PC-3 (cell line): Measurements from ENCODE around the gene UCK2. TPM values are rescaled to one million over a fixed set of nuclear protein-coding genes. Genes with fewer than 3 reads are reported as not detected.

ENCODE experiments used
- ATAC-seq: fragments of 200-7000 bp; cut with Tn5 transposase; 2 replicates; pipeline ENCODE4 v1.9.1; 2020; ENCODE audit warnings: mild to moderate bottlenecking, moderate library complexity
- BruUV-seq: library from RNA; stranded (reverse); fragments of 400-500 nt; replicated peaks from 2 replicates; lab custom pipeline; 2021; lab: Mats Ljungman, UMichigan
- CTCF ChIA-PET: fragments of 300-600 bp; sonication (Branson Sonifier 250); formaldehyde crosslinking; loops from one replicate; lab custom pipeline; 2022; ENCODE audit warnings: antibody characterized with exemption; lab: Charles Lee
- POLR2A ChIA-PET: fragments of 300-600 bp; sonication (Branson Sonifier 250); formaldehyde crosslinking; loops from one replicate; lab custom pipeline; 2022; ENCODE audit warnings: antibody characterized with exemption; ENCODE audit not compliant: unreplicated experiment; lab: Charles Lee
- DNase-seq: peaks from one replicate; pipeline ENCODE4 v3.0.0-alpha.2; 2015
- H2AFZ ChIP-seq: fragments of 300-600 bp; sonication (generic); 2 replicates; pipeline ENCODE4 v1.6.0; 2016; ENCODE audit warnings: antibody characterized with exemption, low read length
- H3F3A ChIP-seq: fragments of 300-600 bp; sonication (generic); one replicate; pipeline ENCODE4 v1.6.0; 2017; ENCODE audit warnings: antibody characterized with exemption, low read length, control low read depth, mild to moderate bottlenecking; ENCODE audit not compliant: unreplicated experiment
- H3K27ac ChIP-seq: fragments of 300-600 bp; sonication (generic); 2 replicates; pipeline ENCODE4 v1.5.1; 2016; ENCODE audit warnings: mild to moderate bottlenecking, low read length
- H3K27me3 ChIP-seq: fragments of 300-600 bp; sonication (generic); 2 replicates; pipeline ENCODE4 v1.6.1; 2016; ENCODE audit warnings: low read length, mixed read lengths
- H3K36me3 ChIP-seq: fragments of 300-600 bp; sonication (generic); 2 replicates; pipeline ENCODE4 v1.6.1; 2016; ENCODE audit warnings: low read depth, mixed run types, low read length, mixed read lengths
- H3K4me1 ChIP-seq: fragments of 300-600 bp; sonication (generic); 2 replicates; pipeline ENCODE4 v1.5.1; 2016; ENCODE audit warnings: low read length; ENCODE audit not compliant: insufficient read depth
- H3K4me2 ChIP-seq: fragments of 300-600 bp; sonication (generic); 2 replicates; pipeline ENCODE4 v1.6.0; 2016; ENCODE audit warnings: low read length
- H3K4me3 ChIP-seq: fragments of 300-600 bp; sonication (generic); 2 replicates; pipeline ENCODE4 v1.5.1; 2016; ENCODE audit warnings: mild to moderate bottlenecking, low read length, mixed read lengths
- H3K79me2 ChIP-seq: fragments of 300-600 bp; sonication (generic); 2 replicates; pipeline ENCODE4 v1.6.1; 2017; ENCODE audit warnings: low read length, mixed read lengths
- H3K9ac ChIP-seq: fragments of 300-600 bp; sonication (generic); 2 replicates; pipeline ENCODE4 v1.6.0; 2016; ENCODE audit warnings: mild to moderate bottlenecking, low read length
- H3K9me2 ChIP-seq: fragments of 300-600 bp; sonication (generic); replicated peaks from 2 replicates; pipeline ENCODE4 v1.6.1; 2016; ENCODE audit warnings: mixed run types, low read length, mixed read lengths
- H3K9me3 ChIP-seq: fragments of 300-600 bp; sonication (generic); 2 replicates; pipeline ENCODE4 v1.6.1; 2016; ENCODE audit warnings: low read length, mixed read lengths
- H4K20me1 ChIP-seq: fragments of 300-600 bp; sonication (generic); 2 replicates; pipeline ENCODE4 v1.6.1; 2016; ENCODE audit warnings: low read length, mixed read lengths
- EZH2 ChIP-seq: fragments of 300-600 bp; sonication (generic); IDR thresholded peaks from one replicate; pipeline ENCODE4 v1.6.1; 2017; ENCODE audit warnings: antibody characterized with exemption, mild to moderate bottlenecking, low read length; ENCODE audit not compliant: unreplicated experiment
- EZH2phosphoT487 ChIP-seq: fragments of 300-600 bp; sonication (generic); IDR thresholded peaks from 2 replicates; pipeline ENCODE4 v1.6.1; 2018; ENCODE audit warnings: mild to moderate bottlenecking, antibody characterized with exemption, low read length, borderline replicate concordance
- intact Hi-C: fragments of 100-400 bp; cut with micrococcal nuclease; formaldehyde crosslinking; loops from 2 replicates; pipeline ENCODE4 v1.9.0; 2023
- total RNA-seq: library from RNA; depleted of rRNA; stranded (reverse); fragments of >200 nt; gene quantifications from 2 replicates; pipeline ENCODE4 v1.2.3, GENCODE V29; 2014
- TF ChIP-seq, protein P1 (sequence below): fragments of 300-600 bp; sonication (generic); conservative IDR thresholded peaks from 2 replicates; pipeline ENCODE4 v1.5.1; 2017; ENCODE audit warnings: antibody characterized with exemption, low read depth, mild to moderate bottlenecking, low read length

Gene UCK2
- total RNA-seq, 1 experiment from 2014 or later = 193 TPM

GRCh38 chr1:165890684-165891083 lies 63.3 kb downstream of the UCK2 start:
- Histone ChIP-seq H3K79me2 (peaks cover 62% of the 10 kb centered on the region), H3K4me2 (no peak overlapping the region)
- ATAC-seq = no peak

DNA sequence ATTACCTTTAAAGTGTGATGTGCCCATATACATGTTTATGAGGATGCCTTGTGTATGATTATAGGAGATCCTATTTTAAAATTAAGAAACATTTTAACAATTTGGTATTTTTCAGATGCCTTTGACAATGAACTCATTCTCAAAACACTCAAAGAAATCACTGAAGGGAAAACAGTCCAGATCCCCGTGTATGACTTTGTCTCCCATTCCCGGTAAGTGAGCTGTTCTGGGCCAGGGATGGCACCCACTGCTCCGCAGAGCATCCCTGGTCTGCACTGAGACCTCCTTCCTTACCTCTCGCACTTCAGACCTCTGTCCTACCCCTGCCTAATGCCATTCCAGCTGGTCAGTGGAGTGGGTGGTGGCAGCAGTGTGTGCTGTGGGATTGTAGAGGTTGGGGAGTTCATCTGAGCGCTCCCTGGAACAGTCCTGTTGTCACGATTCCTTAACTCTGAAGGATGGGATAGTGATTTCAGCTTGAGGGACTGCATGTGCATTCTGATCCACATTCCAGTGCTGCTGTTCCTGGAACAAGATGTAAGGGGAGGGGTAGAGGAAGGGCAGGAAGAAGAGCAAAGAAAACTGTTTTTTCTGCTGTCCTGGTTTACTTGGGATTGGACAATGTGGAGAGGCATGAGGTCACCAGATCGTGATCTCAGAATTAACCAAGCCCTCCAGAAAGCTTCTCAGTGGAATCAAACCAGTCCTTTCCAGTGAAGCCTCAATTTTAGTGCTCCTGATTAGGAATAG lies 63.9 kb downstream of the UCK2 start:
- no TSS peak for BruUV-seq
- peaks cover 31% of the 10 kb centered on the region for H3K4me1 ChIP-seq
- TF ChIP-seq EZH2phosphoT487 = no peak
- peaks cover 29% of the 10 kb centered on the region for H4K20me1 ChIP-seq
- no peak overlapping the region for H3K4me3 ChIP-seq
- ATAC-seq = no peak
- no peak overlapping the region for H3K4me2 ChIP-seq
- H3K27me3 ChIP-seq = no peaks in the 10 kb centered on the region
- H3K9me3 ChIP-seq = no peaks in the 10 kb centered on the region
- H3K9me2 ChIP-seq = no peaks in the 10 kb centered on the region
- peaks cover 59% of the 10 kb centered on the region for H3K79me2 ChIP-seq
- no peak overlapping the region for H2AFZ ChIP-seq
- no peak overlapping the region for H3K9ac ChIP-seq
- no peak overlapping the region for H3K27ac ChIP-seq
- ChIA-PET CTCF (no interaction called here), POLR2A (no interaction called here)
- DNase-seq = no peak
- intact Hi-C loops = no loop called here
- peaks cover 51% of the 10 kb centered on the region for H3K36me3 ChIP-seq
- H3F3A ChIP-seq = no peaks in the 10 kb centered on the region

More at GRCh38 chr1:165890684-165891083, 63.3 kb downstream of the UCK2 start:
- H2AFZ ChIP-seq = no peak overlapping the region
- H3K9me2 ChIP-seq = no peaks in the 10 kb centered on the region
- no peaks in the 10 kb centered on the region for H3K27me3 ChIP-seq
- H3K36me3 ChIP-seq = peaks cover 45% of the 10 kb centered on the region
- CTCF ChIA-PET = no interaction called here
- intact Hi-C loops = no loop called here
- peaks cover 34% of the 10 kb centered on the region for H4K20me1 ChIP-seq
- TF ChIP-seq, protein P1, sequence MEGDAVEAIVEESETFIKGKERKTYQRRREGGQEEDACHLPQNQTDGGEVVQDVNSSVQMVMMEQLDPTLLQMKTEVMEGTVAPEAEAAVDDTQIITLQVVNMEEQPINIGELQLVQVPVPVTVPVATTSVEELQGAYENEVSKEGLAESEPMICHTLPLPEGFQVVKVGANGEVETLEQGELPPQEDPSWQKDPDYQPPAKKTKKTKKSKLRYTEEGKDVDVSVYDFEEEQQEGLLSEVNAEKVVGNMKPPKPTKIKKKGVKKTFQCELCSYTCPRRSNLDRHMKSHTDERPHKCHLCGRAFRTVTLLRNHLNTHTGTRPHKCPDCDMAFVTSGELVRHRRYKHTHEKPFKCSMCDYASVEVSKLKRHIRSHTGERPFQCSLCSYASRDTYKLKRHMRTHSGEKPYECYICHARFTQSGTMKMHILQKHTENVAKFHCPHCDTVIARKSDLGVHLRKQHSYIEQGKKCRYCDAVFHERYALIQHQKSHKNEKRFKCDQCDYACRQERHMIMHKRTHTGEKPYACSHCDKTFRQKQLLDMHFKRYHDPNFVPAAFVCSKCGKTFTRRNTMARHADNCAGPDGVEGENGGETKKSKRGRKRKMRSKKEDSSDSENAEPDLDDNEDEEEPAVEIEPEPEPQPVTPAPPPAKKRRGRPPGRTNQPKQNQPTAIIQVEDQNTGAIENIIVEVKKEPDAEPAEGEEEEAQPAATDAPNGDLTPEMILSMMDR = no peak
- TF ChIP-seq EZH2phosphoT487 (no peak), EZH2 (no peak)
- peaks cover 25% of the 10 kb centered on the region for H3K4me1 ChIP-seq
- no peak overlapping the region for H3K9ac ChIP-seq
- H3K4me3 ChIP-seq = no peak overlapping the region
- H3K27ac ChIP-seq = no peak overlapping the region
- POLR2A ChIA-PET = no interaction called here
- no peak for DNase-seq
- no peaks in the 10 kb centered on the region for H3F3A ChIP-seq
- no peaks in the 10 kb centered on the region for H3K9me3 ChIP-seq
- BruUV-seq = no TSS peak

- Histone ChIP-seq H3F3A (no peaks in the 10 kb centered on the region), H3K79me2 (peaks cover 48% of the 10 kb centered on the region), H3K9me3 (no peaks in the 10 kb centered on the region), H3K4me1 (peaks cover 20% of the 10 kb centered on the region), H4K20me1 (peaks cover 19% of the 10 kb centered on the region), H2AFZ (no peak overlapping the region), H3K4me2 (no peak overlapping the region), H3K9me2 (no peaks in the 10 kb centered on the region), H3K27me3 (no peaks in the 10 kb centered on the region), H3K36me3 (peaks cover 65% of the 10 kb centered on the region), H3K27ac (no peak overlapping the region), H3K4me3 (no peak overlapping the region), H3K9ac (no peak overlapping the region)
- TF ChIP-seq EZH2phosphoT487 (no peak), EZH2 (no peak)
- TF ChIP-seq, protein P1 = no peak
- no TSS peak for BruUV-seq
- ChIA-PET POLR2A (no interaction called here), CTCF (no interaction called here)
- ATAC-seq (no peak), DNase-seq (no peak)
- intact Hi-C loops = no loop called here
These were observed 65.5 kb downstream of the UCK2 start for GRCh38 chr1:165892935-165893334.
